ENCODE data around the gene IDH3A.

DNA sequence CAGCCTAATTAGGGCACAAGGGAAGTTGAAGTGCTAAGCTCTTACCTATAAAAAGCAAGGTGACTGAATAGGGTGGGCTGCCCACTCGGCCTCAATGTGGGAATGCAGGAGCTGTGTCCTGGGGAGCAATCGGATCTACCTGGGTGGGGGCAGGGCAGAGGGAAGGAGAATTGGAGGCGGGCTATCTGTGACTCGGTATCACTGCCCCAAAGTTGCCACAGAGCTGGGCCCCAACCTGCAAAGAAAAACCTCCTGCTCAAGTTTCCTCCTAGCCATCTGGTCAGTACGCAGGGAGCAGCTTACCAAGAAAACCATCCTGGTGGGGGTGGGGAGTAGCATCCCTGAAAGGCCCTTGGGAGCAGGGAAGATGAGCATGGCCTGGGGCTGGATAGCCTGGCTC lies 28.6 kb upstream of the IDH3A start:
- TF ChIP-seq, protein P1, sequence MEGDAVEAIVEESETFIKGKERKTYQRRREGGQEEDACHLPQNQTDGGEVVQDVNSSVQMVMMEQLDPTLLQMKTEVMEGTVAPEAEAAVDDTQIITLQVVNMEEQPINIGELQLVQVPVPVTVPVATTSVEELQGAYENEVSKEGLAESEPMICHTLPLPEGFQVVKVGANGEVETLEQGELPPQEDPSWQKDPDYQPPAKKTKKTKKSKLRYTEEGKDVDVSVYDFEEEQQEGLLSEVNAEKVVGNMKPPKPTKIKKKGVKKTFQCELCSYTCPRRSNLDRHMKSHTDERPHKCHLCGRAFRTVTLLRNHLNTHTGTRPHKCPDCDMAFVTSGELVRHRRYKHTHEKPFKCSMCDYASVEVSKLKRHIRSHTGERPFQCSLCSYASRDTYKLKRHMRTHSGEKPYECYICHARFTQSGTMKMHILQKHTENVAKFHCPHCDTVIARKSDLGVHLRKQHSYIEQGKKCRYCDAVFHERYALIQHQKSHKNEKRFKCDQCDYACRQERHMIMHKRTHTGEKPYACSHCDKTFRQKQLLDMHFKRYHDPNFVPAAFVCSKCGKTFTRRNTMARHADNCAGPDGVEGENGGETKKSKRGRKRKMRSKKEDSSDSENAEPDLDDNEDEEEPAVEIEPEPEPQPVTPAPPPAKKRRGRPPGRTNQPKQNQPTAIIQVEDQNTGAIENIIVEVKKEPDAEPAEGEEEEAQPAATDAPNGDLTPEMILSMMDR (IDR thresholded peaks at IDR 0.05; ENCODE audit: low read depth, low read length), result no peak
- TF ChIP-seq POLR2A (IDR thresholded peaks at IDR 0.05; ENCODE audit: extremely low read depth, insufficient read length), result no peak

All from NB4 (cell line).